ENCODE measurements around the gene BPIFA1. TPM values are rescaled to one million over a fixed set of nuclear protein-coding genes. Genes with fewer than 3 reads are reported as not detected.

The BPIFA1 gene
- total RNA-seq, result not detected

GRCh38 chr20:33235696-33236095, at the start of gene BPIFA1:
TSS of gene BPIFA1 (plus strand) at chr20:33235996. CDS start at chr20:33237712, 1,716 bp downstream.

GRCh38 chr20:33217052-33217451, 18.7 kb upstream of the BPIFA1 start, which contains the start of gene BPIFA3:
TSS of gene BPIFA3 (plus strand) at chr20:33217352. CDS start at chr20:33217537, 185 bp downstream.

GRCh38 chr20:33282991-33283555, 47.3 kb downstream of the BPIFA1 start, which contains the start of gene BPIFB1:
TSS of gene BPIFB1 (plus strand) at chr20:33283214. CDS start at chr20:33286074, 2,860 bp downstream.

Other genes with a start within 250 kb of the BPIFA1 start
- not detected for gene SUN5, start 231.6 kb upstream of the BPIFA1 start, total RNA-seq
- not detected for gene BPIFB2, start 228.3 kb upstream of the BPIFA1 start, total RNA-seq
- not detected for gene BPIFB6, start 204.3 kb upstream of the BPIFA1 start, total RNA-seq
- gene BPIFB3, start 182.1 kb upstream of the BPIFA1 start, total RNA-seq, result not detected
- not detected for gene BPIFB4, start 156.4 kb upstream of the BPIFA1 start, total RNA-seq
- not detected for gene BPIFA2, start 67.8 kb upstream of the BPIFA1 start, total RNA-seq
- gene BPIFA3, start 18.6 kb upstream of the BPIFA1 start, total RNA-seq, result not detected
- gene BPIFB1, start 47.2 kb downstream of the BPIFA1 start, total RNA-seq, result not detected
- 25.5 TPM for gene CDK5RAP1, start 165.5 kb downstream of the BPIFA1 start, total RNA-seq
- gene SNTA1, start 207.8 kb downstream of the BPIFA1 start, total RNA-seq, result 20.9 TPM